Activated T-helper 1 cell treated with anti-CD3 and anti-CD28 coated beads, Interleukin-12 subunit alpha, Interleukin-12 subunit beta, Interleukin-2, Interleukin-4 antibody, amounts not matched to agents 30 ng/mL and 10 ng/mL and 1 ng/mL, durations not matched to agents 14 hours and 24 hours and 36 hours (primary cell): ENCODE measurements around the gene LHFPL3. TPM values are rescaled to one million over a fixed set of nuclear protein-coding genes. Genes with fewer than 3 reads are reported as not detected.

Source experiments
- DNase-seq: peaks from one replicate; pipeline ENCODE4 v3.0.0; 2021; ENCODE audit warnings: low spot score
- H3K27ac Mint-ChIP-seq: one replicate; pipeline ENCODE4 v1.8.0; 2021; ENCODE audit warnings: mild to moderate bottlenecking, mixed read lengths
- H3K27me3 Mint-ChIP-seq: one replicate; pipeline ENCODE4 v1.8.0; 2022; ENCODE audit warnings: mild to moderate bottlenecking, moderate library complexity, mixed read lengths; ENCODE audit not compliant: insufficient read depth
- H3K36me3 Mint-ChIP-seq: one replicate; pipeline ENCODE4 v1.8.0; 2021; ENCODE audit warnings: low read depth, mixed read lengths
- H3K4me1 Mint-ChIP-seq: one replicate; pipeline ENCODE4 v1.8.0; 2021; ENCODE audit warnings: low read depth, mixed read lengths
- H3K4me3 Mint-ChIP-seq: one replicate; pipeline ENCODE4 v1.8.0; 2021; ENCODE audit warnings: mild to moderate bottlenecking, moderate library complexity, mixed read lengths
- H3K9me3 Mint-ChIP-seq: one replicate; pipeline ENCODE4 v1.8.0; 2021; ENCODE audit warnings: mixed read lengths
- intact Hi-C: fragments of 100-400 bp; cut with micrococcal nuclease; formaldehyde crosslinking; loops from one replicate; pipeline ENCODE4 v1.15.1; 2024
- total RNA-seq: library from RNA; stranded (reverse); gene quantifications from 2 replicates; pipeline ENCODE4 v1.2.3, GENCODE V29; 2022

The LHFPL3 gene
- total RNA-seq, 1 donor from 2014 or later = not detected

DNA sequence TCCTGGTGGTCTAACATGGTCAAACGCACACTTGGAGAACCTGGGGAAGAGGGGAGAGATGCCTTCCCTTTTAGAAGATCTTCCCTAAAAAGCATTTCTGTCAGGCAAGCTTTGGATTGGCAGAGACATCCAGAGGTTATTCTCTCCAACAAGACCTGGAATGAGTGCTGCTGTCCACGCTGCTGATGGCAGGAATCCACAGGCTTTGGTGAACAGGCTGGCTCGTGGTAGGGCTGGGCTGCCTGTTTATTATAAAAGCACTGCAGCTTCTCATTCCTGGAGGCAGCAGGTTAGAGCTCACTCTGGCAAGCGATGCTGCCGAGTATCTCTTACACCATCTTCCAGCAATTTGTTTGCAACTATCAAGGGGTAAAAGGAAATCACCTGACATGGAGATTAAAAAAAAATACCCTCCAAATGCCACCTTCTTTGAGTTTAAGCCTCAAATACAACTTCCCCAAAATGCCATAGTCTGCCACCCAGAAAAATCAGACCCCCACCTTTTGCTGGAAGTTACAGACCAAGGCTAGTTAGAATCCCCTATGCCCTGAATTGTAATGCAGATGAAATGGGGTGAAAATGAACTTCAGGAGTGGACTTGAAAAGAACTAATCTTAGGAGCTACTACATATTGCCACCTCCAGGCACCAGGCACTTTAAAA lies 533.5 kb downstream of the LHFPL3 start:
- Mint-ChIP-seq H3K27ac (no peak overlapping the region), H3K27me3 (peaks cover 20% of the 10 kb centered on the region), H3K4me1 (peaks cover 19% of the 10 kb centered on the region), H3K9me3 (no peaks in the 10 kb centered on the region), H3K36me3 (no peaks in the 10 kb centered on the region), H3K4me3 (no peak overlapping the region)
- intact Hi-C loops = no loop called here
- no peak for DNase-seq

DNA sequence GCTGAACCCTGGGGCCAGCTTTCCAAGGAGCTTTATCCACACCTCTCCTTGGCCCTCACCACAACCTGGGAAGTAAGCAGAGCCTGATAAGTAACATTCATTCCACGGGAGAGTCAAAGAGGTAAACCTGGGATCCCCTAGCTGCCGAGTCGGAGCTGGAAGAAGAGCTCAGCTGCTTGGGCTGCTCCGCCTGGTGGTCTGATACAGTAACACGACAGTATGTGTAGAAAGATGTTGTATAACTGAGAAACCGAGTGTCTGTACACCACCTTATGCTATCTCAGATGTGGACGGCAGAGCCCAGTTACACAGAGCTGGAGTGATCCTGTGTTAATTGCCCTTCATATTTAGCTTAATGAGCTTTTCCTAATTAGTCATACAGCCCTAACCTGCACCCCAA lies 534.3 kb downstream of the LHFPL3 start:
- intact Hi-C loops = no loop called here
- no peak for DNase-seq
- no peaks in the 10 kb centered on the region for H3K36me3 Mint-ChIP-seq
- H3K4me3 Mint-ChIP-seq = no peak overlapping the region
- no peak overlapping the region for H3K27ac Mint-ChIP-seq
- H3K4me1 Mint-ChIP-seq = peaks cover 11% of the 10 kb centered on the region
- H3K9me3 Mint-ChIP-seq = no peaks in the 10 kb centered on the region
- H3K27me3 Mint-ChIP-seq = peaks cover 26% of the 10 kb centered on the region

GRCh38 chr7:104873401-104873800 lies 545.0 kb downstream of the LHFPL3 start:
- intact Hi-C loops = no loop called here
- no peaks in the 10 kb centered on the region for H3K36me3 Mint-ChIP-seq
- H3K9me3 Mint-ChIP-seq = no peaks in the 10 kb centered on the region
- H3K4me1 Mint-ChIP-seq = peaks cover 3% of the 10 kb centered on the region
- peaks cover 4% of the 10 kb centered on the region for H3K27me3 Mint-ChIP-seq
- no peak for DNase-seq
- H3K27ac Mint-ChIP-seq = no peak overlapping the region
- no peak overlapping the region for H3K4me3 Mint-ChIP-seq

DNA sequence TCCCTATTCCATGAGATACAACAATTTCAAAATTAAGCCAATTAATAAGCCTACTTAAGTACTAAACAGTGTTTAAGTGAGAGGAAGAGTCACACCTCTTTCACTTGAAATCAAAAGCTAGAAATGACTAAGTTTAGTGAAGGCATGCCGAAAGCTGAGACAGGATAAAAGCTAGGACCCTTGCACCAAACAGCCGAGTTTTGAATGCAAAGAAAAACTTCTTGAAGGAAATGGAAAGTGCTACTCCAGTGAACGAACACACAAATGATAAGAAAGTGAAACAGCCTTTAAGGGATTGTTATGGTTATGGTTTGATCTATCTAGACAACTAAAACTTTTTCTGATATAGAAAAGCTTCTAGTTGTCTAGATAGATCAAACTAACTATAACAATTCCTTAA lies 550.2 kb downstream of the LHFPL3 start:
- Mint-ChIP-seq H3K27ac (peak overlapping the region; percentile 59), H3K4me1 (peaks cover 20% of the 10 kb centered on the region), H3K27me3 (peaks cover 3% of the 10 kb centered on the region), H3K9me3 (no peaks in the 10 kb centered on the region), H3K4me3 (no peak overlapping the region), H3K36me3 (no peaks in the 10 kb centered on the region)
- intact Hi-C loops = loop anchor here (2.0 kb wide), 1 partner anchor 18 kb away; no protein-coding TSS in a partner anchor
- no peak for DNase-seq

- H3K27ac Mint-ChIP-seq = no peak overlapping the region
- intact Hi-C loops = loop anchor here (1.0 kb wide), 1 partner anchor 35 kb away; no protein-coding TSS in a partner anchor
- peaks cover 10% of the 10 kb centered on the region for H3K27me3 Mint-ChIP-seq
- no peak for DNase-seq
- no peak overlapping the region for H3K4me3 Mint-ChIP-seq
- no peaks in the 10 kb centered on the region for H3K9me3 Mint-ChIP-seq
- peaks cover 25% of the 10 kb centered on the region for H3K4me1 Mint-ChIP-seq
- H3K36me3 Mint-ChIP-seq = no peaks in the 10 kb centered on the region
These were observed 554.9 kb downstream of the LHFPL3 start for GRCh38 chr7:104883248-104883717.

- peaks cover 10% of the 10 kb centered on the region for H3K27me3 Mint-ChIP-seq
- no peak overlapping the region for H3K4me3 Mint-ChIP-seq
- H3K27ac Mint-ChIP-seq = no peak overlapping the region
- peaks cover 19% of the 10 kb centered on the region for H3K4me1 Mint-ChIP-seq
- H3K9me3 Mint-ChIP-seq = no peaks in the 10 kb centered on the region
- no peaks in the 10 kb centered on the region for H3K36me3 Mint-ChIP-seq
- DNase-seq = peak; percentile 55
- intact Hi-C loops = loop anchor here (1.0 kb wide), 1 partner anchor 34 kb away; no protein-coding TSS in a partner anchor
These were observed 555.5 kb downstream of the LHFPL3 start for GRCh38 chr7:104883718-104884452.

DNA sequence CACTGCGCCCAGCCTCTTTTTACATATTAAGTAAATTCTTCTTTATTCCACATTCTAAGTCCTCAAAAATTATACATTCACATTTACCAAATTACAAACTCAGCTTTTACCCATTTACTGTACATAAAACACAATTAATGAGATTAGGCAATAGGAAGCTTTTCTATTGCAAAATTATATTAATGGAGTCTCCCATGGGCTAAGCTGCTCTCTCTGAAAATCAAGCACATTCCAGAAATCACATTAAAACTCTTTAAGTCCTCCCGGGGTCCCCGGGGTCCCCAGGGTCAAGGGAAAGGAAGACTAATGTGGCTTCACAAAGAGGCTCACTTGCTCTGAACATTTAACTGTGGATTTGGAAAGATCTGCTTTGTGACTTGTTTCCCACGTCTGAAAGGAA lies 558.2 kb downstream of the LHFPL3 start:
- no peak for DNase-seq
- Mint-ChIP-seq H3K9me3 (no peaks in the 10 kb centered on the region), H3K4me1 (peaks cover 11% of the 10 kb centered on the region), H3K27ac (no peak overlapping the region), H3K27me3 (peaks cover 13% of the 10 kb centered on the region), H3K36me3 (no peaks in the 10 kb centered on the region), H3K4me3 (no peak overlapping the region)
- intact Hi-C loops = no loop called here

- Mint-ChIP-seq H3K4me1 (peaks cover 4% of the 10 kb centered on the region), H3K27me3 (peaks cover 13% of the 10 kb centered on the region), H3K36me3 (no peaks in the 10 kb centered on the region), H3K9me3 (no peaks in the 10 kb centered on the region), H3K4me3 (no peak overlapping the region), H3K27ac (no peak overlapping the region)
- DNase-seq = no peak
- intact Hi-C loops = no loop called here
These were observed 561.8 kb downstream of the LHFPL3 start for GRCh38 chr7:104890216-104890615.

DNA sequence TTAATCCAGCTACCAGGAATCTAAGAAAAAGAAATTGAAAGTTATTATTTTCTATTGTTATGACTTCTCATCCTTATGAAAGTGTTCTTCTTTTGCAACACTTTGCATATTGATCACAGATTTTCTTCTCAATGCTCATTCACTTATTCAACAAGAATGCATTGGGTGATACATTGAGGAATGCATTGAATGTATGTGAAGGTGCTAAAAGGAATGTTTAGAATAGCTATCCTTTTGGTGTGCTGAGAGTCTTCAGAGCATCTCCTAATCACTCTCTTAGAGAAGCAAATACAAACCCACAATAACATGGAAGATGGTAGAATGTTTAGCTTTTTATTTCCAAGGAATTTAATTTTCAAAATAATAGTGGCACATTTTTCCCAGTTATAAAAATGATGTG lies 563.5 kb downstream of the LHFPL3 start:
- H3K4me1 Mint-ChIP-seq = peaks cover 10% of the 10 kb centered on the region
- intact Hi-C loops = no loop called here
- no peak overlapping the region for H3K4me3 Mint-ChIP-seq

DNA sequence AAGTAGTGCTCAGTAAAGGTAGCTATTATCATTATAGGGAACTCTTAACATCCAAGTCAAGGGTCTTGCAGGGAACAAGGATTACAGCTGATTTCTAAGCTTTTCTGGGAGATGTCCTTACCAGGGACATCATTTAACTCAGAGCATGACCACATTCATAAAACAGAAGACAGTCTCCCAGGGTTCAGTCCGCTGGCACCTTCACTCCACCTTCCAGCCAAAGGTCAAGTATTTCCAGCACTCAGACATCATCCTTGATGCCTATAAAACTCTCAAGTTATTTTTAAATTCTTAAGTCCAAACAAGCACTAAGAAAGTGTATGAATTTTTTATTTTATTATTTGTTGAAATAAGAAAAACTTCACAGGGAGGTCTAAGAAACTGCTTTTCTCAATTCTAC lies 565.9 kb downstream of the LHFPL3 start:
- Mint-ChIP-seq H3K36me3 (no peaks in the 10 kb centered on the region), H3K27me3 (peaks cover 10% of the 10 kb centered on the region), H3K4me1 (peaks cover 20% of the 10 kb centered on the region), H3K9me3 (no peaks in the 10 kb centered on the region), H3K4me3 (no peak overlapping the region), H3K27ac (no peak overlapping the region)
- intact Hi-C loops = no loop called here
- DNase-seq = no peak

More for the DNA sequence above, 563.5 kb downstream of the LHFPL3 start:
- Mint-ChIP-seq H3K27ac (peak overlapping the region; percentile 9), H3K27me3 (peaks cover 11% of the 10 kb centered on the region), H3K9me3 (no peaks in the 10 kb centered on the region), H3K36me3 (no peaks in the 10 kb centered on the region)
- DNase-seq = no peak

- Mint-ChIP-seq H3K27me3 (peaks cover 11% of the 10 kb centered on the region), H3K9me3 (no peaks in the 10 kb centered on the region), H3K27ac (no peak overlapping the region)
These were observed 566.5 kb downstream of the LHFPL3 start for GRCh38 chr7:104894726-104895521.

DNA sequence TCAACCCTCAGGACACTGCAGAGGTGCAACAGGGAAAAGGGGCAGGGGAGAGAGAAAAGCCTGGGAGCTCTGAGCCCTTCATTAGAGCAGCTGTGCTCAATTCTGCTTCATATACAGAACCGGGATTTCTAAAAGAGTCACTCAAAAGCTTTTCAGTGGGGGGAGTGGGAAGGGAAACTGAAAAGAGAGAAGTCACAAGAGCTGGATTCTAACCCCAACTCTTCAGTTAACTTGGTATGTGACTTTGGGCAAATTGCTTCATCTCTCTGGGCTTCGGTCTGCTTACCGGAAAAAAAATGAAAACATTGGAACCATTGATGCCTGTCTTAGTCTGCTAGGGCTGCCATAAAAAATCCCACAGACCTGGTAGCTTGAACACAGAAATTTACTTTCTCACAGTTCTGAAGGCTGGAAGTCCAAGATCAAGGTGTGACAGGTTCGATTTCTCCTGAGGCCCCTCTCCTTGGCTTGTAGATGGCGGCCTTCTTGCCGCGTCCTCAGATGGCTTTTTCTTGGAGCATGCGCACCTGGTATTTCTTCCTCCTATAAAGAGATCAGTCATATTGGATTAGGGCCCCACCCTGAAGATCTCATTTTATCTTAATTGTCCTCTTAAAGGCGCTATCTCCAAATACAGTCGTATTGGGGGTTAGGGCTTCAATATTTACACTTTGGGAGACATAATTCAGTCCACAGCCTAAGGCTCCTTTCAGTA lies 567.3 kb downstream of the LHFPL3 start:
- no peak for DNase-seq
- no peak overlapping the region for H3K27ac Mint-ChIP-seq
- peaks cover 8% of the 10 kb centered on the region for H3K27me3 Mint-ChIP-seq

More at GRCh38 chr7:104894726-104895521, 566.5 kb downstream of the LHFPL3 start:
- DNase-seq = no peak
- peaks cover 22% of the 10 kb centered on the region for H3K4me1 Mint-ChIP-seq
- intact Hi-C loops = no loop called here
- no peaks in the 10 kb centered on the region for H3K36me3 Mint-ChIP-seq
- H3K4me3 Mint-ChIP-seq = no peak overlapping the region

More for the DNA sequence above, 567.3 kb downstream of the LHFPL3 start:
- H3K4me1 Mint-ChIP-seq = peaks cover 22% of the 10 kb centered on the region
- H3K36me3 Mint-ChIP-seq = no peaks in the 10 kb centered on the region
- no peak overlapping the region for H3K4me3 Mint-ChIP-seq
- H3K9me3 Mint-ChIP-seq = no peaks in the 10 kb centered on the region
- intact Hi-C loops = loop anchor here (2.0 kb wide), 1 partner anchor 17 kb away; no protein-coding TSS in a partner anchor
